Hypothalamus (tissue), 51 donors: Measurements from ENCODE around the gene FOXM1.

ENCODE experiments used
- DNase-seq, 51 donors: peaks; one replicate each; lab custom pipeline; 2025; lab: John Stamatoyannopoulos, UW

The FOXM1 gene

GRCh38 chr12:2812290-2813213 is 64.4 kb downstream of the FOXM1 start, which contains the start of gene ITFG2:
Gene ITFG2, plus strand, starts transcription at chr12:2812668. Its CDS starts 93 bp downstream, at chr12:2812761.
- peak; percentile 62 to 100 (median 98) for DNase-seq

- no peak for DNase-seq
Measured at GRCh38 chr12:2811801-2812200, 65.2 kb downstream of the FOXM1 start.
